Aorta (tissue), 5 donors: ENCODE data around the gene ATP6V0A4. TPM values are rescaled to one million over a fixed set of nuclear protein-coding genes. Genes with fewer than 3 reads are reported as not detected.

ENCODE experiments used
- ATAC-seq: fragments of 200-7000 bp; cut with Tn5 transposase; one replicate; pipeline ENCODE4 v1.9.1; 2022; ENCODE audit warnings: moderate library complexity; ENCODE audit not compliant: low FRiP score
- DNase-seq, 2 donors: peaks; one replicate each; pipeline ENCODE4 v3.0.0-alpha.2; 2020
- H3K27ac ChIP-seq, 2 donors: one replicate each; pipeline ENCODE4 v1.5.1; 2013; ENCODE audit warnings: low read length in 2 of 2, mild to moderate bottlenecking in 2 of 2, moderate library complexity in 2 of 2, control low read depth in 1 of 2, inconsistent platforms in 1 of 2, low read depth in 1 of 2
- H3K27me3 ChIP-seq, 2 donors: one replicate each; pipeline ENCODE4 v1.6.1; 2013; ENCODE audit warnings: control low read depth in 1 of 2, low read length in 1 of 2, mild to moderate bottlenecking in 1 of 2, moderate library complexity in 1 of 2; ENCODE audit not compliant: insufficient read depth in 2 of 2, control insufficient read depth in 1 of 2
- H3K36me3 ChIP-seq, 2 donors: one replicate each; pipeline ENCODE4 v1.6.1; 2013; ENCODE audit warnings: control low read depth in 1 of 2, low read length in 1 of 2, mild to moderate bottlenecking in 1 of 2; ENCODE audit not compliant: insufficient read depth in 2 of 2, control insufficient read depth in 1 of 2
- H3K4me1 ChIP-seq, 2 donors: one replicate each; pipeline ENCODE4 v1.6.1; 2013; ENCODE audit warnings: low read length in 2 of 2, control low read depth in 1 of 2, mild to moderate bottlenecking in 1 of 2, moderate library complexity in 1 of 2; ENCODE audit not compliant: insufficient read depth in 2 of 2, control insufficient read depth in 1 of 2
- H3K4me3 ChIP-seq, 2 donors: one replicate each; pipeline ENCODE4 v1.5.1; 2013; ENCODE audit warnings: low read length in 2 of 2, control low read depth in 1 of 2, mild to moderate bottlenecking in 1 of 2
- H3K9me3 ChIP-seq: one replicate; pipeline ENCODE4 v1.6.1; 2013; ENCODE audit warnings: mild to moderate bottlenecking, low read length; ENCODE audit not compliant: control insufficient read depth
- WGBS, 2 donors: extraction: QIAGEN DNeasy Blood & Tissue Kit; methylation state at CpG; one replicate each; pipeline ENCODE4 v1.1.7; 2013; 5-methylcytosine and 5-hydroxymethylcytosine counted together
- intact Hi-C, 2 donors: fragments of 100-400 bp; cut with DNase I; formaldehyde crosslinking; loops; one replicate each; pipeline versions ENCODE4 v1.14.2 to v1.15.0; 2022
- polyA plus RNA-seq, 2 donors: library from polyadenylated mRNA; stranded (reverse); fragments of 200-250 nt; gene quantifications; one replicate each; pipeline ENCODE4 v1.2.3, GENCODE V29; 2013
- total RNA-seq, 2 donors: library from RNA; stranded (reverse); fragmentation: NEBNext Ultra II Directional; extraction: Animal tissue kit (Norgen Biotek cat#: 25700); gene quantifications; one replicate each; pipeline ENCODE4 v1.2.1, GENCODE V29; 2021
- donor health status: healthy with polysubstance abuse.
- donor health status: Bipolar disorder and iron deficiency.
- donor health status: DM: no; HTN: no; CAD: no.
- donor health status: DM: no; HTN: no; CAD: no.
- donor health status: DM: yes; HTN: yes; CAD: no.

Gene ATP6V0A4
- total and polyA plus RNA-seq, 4 donors = not detected

DNA sequence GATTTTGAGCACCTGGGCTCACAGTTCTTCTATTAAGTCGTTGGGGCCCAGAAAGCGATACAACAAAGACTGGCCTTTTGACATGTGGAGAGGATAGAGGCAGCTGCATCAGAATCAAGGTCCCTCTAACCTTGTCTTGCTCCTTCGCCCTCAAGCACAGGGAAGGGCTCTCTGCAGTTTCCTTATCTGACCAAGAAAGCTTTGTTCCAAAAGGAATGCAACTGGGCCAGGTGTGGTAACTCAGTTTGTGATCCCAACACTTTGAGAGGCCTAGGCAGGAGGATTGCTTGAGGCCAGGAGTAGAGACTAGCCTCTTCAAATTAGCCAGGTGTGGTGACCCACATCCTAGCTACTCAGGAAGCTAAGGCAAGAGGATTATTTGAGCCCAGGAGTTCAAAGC is 129.1 kb downstream of the ATP6V0A4 start:
- Histone ChIP-seq H3K9me3 (no peaks in the 10 kb centered on the region), H3K4me1 (no peaks in the 10 kb centered on the region), H3K27me3 (peaks cover 0 to 2% of the 10 kb centered on the region in 2 donors), H3K36me3 (no peaks in the 10 kb centered on the region), H3K27ac (no peak overlapping the region), H3K4me3 (no peak overlapping the region)
- no peak for DNase-seq
- 92 to 94% methylated on average over 3 of the region's 3 CpGs for WGBS, 2 donors
- intact Hi-C loops = no loop called here
- ATAC-seq = no peak

DNA sequence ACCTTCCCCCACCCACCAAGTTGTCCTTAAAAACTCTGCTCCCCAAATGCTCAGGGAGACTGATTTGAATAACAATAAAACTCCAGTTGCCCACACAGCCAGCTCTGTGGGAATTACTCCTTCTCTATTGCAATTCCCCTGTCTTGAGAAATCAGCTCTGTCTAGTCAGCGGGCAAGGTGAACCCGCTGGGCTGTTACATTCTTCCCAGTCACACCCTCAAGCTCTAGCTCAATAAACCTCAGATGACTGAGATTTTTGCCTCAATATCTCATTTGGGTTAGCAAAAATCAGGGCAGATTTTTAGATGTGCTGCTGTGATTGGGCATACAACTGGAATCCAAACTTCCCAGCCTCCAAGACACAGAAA is 129.8 kb downstream of the ATP6V0A4 start:
- H3K27me3 ChIP-seq = peaks cover 0 to 2% of the 10 kb centered on the region in 2 donors
- no peak overlapping the region for H3K27ac ChIP-seq
- no peaks in the 10 kb centered on the region for H3K4me1 ChIP-seq
- 96 to 98% methylated on average over 2 of the region's 2 CpGs for WGBS, 2 donors
- DNase-seq (no peak), ATAC-seq (no peak)
- H3K4me3 ChIP-seq = no peak overlapping the region
- no peaks in the 10 kb centered on the region for H3K36me3 ChIP-seq
- no peaks in the 10 kb centered on the region for H3K9me3 ChIP-seq
- intact Hi-C loops = no loop called here

DNA sequence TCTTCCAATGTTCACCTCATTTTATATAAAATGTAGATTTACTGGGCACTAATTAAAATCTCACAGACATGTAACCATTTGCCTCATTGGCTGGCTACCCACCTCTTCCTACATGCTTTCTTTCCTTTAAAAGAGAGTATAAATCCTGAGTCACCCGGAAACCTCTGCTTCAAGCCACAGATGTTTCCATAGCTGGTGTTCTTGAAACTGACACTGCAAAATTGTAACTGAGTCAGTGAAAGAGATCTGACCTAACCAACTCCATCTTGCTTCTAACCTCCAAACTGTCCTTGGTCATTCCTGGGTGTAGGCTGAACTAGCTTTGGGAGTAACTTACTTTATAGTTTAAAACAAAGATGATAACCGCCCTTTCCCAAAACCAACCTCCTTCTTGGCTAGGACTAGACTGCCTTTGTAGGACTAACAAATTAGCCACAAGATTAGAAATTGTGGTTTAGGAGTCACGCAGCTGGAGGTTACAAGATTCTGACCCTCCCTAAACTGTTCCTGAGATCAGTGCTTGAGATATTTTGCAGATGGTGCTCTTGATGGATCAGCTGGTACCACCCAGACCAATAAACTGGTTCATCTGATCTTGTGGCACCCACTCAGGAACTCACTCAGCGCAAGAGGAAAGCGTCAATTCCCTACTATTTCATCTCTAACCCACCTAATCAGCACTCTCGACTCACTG is 130.3 kb downstream of the ATP6V0A4 start:
- ATAC-seq = no peak
- Histone ChIP-seq H3K4me1 (no peaks in the 10 kb centered on the region), H3K9me3 (no peaks in the 10 kb centered on the region), H3K27ac (no peak overlapping the region), H3K36me3 (no peaks in the 10 kb centered on the region), H3K4me3 (no peak overlapping the region), H3K27me3 (peaks cover 0 to 2% of the 10 kb centered on the region in 2 donors)
- no peak for DNase-seq
- WGBS, 2 donors = 93 to 95% methylated on average over 6 of the region's 6 CpGs
- intact Hi-C loops = no loop called here

DNA sequence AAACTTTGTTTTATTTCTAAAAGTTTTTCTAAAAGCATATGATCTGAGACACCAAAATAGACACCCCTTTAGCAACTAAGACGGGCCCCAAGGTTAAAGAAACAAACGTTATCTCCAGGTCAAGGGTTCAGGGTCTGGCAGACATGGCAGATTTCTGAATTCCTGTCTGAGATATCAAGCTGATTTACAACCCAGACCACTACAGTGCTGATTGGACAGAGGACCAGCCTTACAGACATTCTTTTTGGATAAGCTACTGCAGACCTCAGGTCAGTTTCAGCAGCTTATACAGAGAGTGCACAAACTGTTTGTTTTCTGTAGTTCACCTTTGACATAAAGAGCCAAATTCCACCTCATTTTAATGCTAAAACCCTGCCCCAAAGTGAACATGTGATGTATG is 131.6 kb downstream of the ATP6V0A4 start:
- DNase-seq (no peak), ATAC-seq (no peak)
- H3K36me3 ChIP-seq = no peaks in the 10 kb centered on the region
- H3K4me3 ChIP-seq = no peak overlapping the region
- 3 to 5% methylated on average over 2 of the region's 2 CpGs for WGBS, 2 donors
- peaks cover 0 to 2% of the 10 kb centered on the region in 2 donors for H3K27me3 ChIP-seq
- intact Hi-C loops = no loop called here
- no peaks in the 10 kb centered on the region for H3K4me1 ChIP-seq
- H3K9me3 ChIP-seq = no peaks in the 10 kb centered on the region
- H3K27ac ChIP-seq = no peak overlapping the region

DNA sequence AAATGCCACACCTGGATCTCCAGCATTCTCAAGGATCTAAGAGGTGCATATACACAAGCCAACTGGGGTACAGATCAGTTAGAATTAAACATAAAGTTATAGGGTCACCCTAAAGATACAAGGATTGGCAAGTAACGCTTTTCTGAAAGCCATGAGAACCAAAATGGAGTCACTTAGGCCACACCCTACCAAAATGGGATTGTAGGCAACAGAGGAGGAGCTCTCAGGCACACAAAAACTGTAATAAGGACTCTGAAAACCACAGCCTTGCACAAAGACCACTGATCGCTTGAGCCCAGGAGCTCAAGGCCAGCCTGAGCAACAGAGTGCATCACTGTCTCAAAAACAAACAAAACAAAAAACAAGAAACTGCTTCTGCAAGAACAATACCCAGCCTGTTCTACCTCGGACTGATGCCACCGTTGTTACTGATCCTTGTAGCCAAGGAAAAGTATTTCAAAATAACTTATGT is 132.3 kb downstream of the ATP6V0A4 start:
- WGBS, 2 donors = 53% methylated on average over 4 of the region's 4 CpGs
- Histone ChIP-seq H3K27ac (no peak overlapping the region), H3K36me3 (no peaks in the 10 kb centered on the region), H3K27me3 (peaks cover 0 to 2% of the 10 kb centered on the region in 2 donors), H3K9me3 (no peaks in the 10 kb centered on the region), H3K4me1 (no peaks in the 10 kb centered on the region), H3K4me3 (no peak overlapping the region)
- DNase-seq (no peak), ATAC-seq (no peak)
- intact Hi-C loops = no loop called here

DNA sequence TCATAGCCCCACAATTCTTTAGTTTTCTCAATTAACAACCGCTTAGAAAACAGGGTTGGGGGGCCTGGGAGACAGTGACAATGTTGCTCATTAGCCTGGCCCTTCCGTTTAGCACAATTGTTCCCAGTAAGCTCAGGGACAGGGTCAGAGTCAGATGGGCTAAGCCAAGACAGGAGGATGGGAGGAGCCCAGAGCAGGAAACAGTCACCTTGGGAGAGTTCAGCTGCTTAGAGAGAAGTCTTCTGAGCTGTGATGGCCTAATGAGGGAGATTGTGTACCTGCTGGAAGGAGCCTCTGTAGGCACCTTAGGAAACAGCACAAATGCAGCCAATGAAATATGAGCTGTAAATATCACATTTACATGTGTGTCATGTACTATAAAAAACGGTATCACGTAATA is 132.7 kb downstream of the ATP6V0A4 start:
- WGBS, 2 donors = 70 to 92% methylated on average over 4 of the region's 4 CpGs
- DNase-seq (no peak), ATAC-seq (no peak)
- no peaks in the 10 kb centered on the region for H3K4me1 ChIP-seq
- H3K27ac ChIP-seq = no peak overlapping the region
- no peaks in the 10 kb centered on the region for H3K9me3 ChIP-seq
- no peaks in the 10 kb centered on the region for H3K36me3 ChIP-seq
- H3K4me3 ChIP-seq = no peak overlapping the region
- intact Hi-C loops = no loop called here
- peaks cover 0 to 2% of the 10 kb centered on the region in 2 donors for H3K27me3 ChIP-seq

DNA sequence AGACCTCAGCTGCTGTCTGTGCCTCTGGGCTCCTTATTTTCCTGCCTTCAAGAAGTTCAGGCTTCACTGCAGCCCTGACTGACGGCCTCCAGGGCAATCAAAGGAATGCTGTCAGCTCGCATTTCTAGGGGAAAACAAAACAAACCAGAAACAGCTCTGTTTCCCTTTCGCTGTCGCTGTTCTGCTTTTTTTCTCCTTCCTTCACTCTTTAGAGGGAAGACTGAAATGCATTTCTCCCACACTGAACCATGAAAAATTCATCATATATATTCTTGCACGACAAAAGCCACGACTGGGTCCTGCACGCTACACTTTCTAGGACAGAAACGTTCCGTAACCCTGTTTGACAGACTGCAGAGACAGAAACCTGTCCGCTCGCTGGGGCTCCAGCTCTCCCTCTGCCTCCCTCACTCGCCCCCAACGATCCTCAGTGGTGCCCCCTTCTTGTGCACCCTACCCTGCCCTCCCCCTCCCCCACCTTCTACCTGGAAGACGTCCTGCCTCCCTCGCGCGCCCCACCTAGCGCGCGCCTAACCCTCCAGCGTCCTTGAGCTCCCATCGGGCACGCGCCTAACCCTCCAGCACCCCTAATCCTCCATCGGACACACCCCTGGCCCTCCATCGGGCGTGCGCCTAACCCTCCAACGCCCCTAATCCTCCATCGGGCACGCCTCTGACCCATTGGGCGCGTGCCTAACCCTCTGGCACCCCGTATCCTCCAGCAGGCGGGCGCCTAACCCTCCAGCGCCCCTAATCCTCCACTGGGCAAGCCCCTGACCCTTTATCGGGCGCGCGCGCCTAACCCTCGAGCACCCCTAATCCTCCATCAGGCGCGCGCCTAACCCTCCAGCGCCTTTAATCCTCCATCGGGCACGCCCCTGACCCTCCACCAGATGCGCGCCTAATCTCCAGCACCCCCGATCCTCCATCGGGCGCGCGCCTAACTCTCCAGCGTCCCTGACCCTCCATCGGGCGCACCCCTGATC is 134.0 kb downstream of the ATP6V0A4 start:
- DNase-seq (no peak), ATAC-seq (no peak)
- Histone ChIP-seq H3K4me1 (no peaks in the 10 kb centered on the region), H3K4me3 (no peak overlapping the region), H3K36me3 (no peaks in the 10 kb centered on the region), H3K27ac (no peak overlapping the region), H3K9me3 (no peaks in the 10 kb centered on the region), H3K27me3 (peaks cover 0 to 2% of the 10 kb centered on the region in 2 donors)
- intact Hi-C loops = no loop called here
- 33 to 38% methylated on average over 58 to 59 of the region's 59 CpGs for whole genome bisulfite sequencing, 2 donors

DNA sequence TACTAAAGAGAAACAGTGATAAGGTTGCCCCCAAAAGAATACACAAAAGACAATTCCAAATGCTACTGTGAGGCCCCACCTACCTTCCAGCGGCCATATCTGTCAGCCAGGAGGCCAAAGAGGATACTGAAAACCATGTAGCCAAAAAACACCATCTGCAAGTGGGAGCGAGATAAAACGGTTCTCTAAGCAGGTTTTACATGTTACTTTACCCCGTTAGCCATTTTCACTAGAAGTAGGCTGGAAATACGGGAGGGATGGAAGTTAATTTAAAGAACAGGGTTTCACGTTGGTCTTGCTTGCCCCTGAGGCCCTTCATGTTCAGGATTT is 135.0 kb downstream of the ATP6V0A4 start:
- no peak for DNase-seq
- WGBS, 2 donors = 82 to 83% methylated on average over 6 of the region's 6 CpGs
- H3K27me3 ChIP-seq = peaks cover 0 to 2% of the 10 kb centered on the region in 2 donors

More for the DNA sequence above, 135.0 kb downstream of the ATP6V0A4 start:
- Histone ChIP-seq H3K4me3 (no peak overlapping the region), H3K36me3 (no peaks in the 10 kb centered on the region), H3K9me3 (no peaks in the 10 kb centered on the region), H3K27ac (no peak overlapping the region), H3K4me1 (no peaks in the 10 kb centered on the region)
- intact Hi-C loops = no loop called here
- ATAC-seq = no peak
